ENCODE data around the gene NTRK1. TPM values are rescaled to one million over a fixed set of nuclear protein-coding genes. Genes with fewer than 3 reads are reported as not detected.

Gene NTRK1
- total and polyA plus RNA-seq, 9 donors: 0.35 to 1.9 (median 0.88) TPM

DNA sequence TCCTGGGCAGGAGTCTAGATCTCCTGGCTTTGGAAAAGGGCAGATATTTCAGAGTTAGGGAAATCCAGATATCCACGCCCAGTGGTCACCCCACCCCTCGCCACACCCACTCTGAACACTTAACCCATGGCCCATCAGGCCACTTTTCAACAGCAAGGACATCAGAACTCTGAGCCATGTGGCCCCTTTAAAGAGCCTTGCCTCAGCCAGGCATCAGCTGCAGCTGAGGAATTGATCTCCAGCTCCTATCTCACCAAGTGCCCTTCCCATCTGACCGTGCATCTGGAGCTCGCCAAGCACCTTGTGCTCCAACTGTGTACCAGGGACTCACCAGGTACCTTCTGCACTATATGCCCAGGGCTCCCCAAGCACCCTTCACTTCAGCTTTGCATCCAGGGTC lies 23.8 kb upstream of the NTRK1 start:
- WGBS (ENCODE audit: insufficient coverage): 74% methylated on average over 3 of the region's 4 CpGs
- Histone ChIP-seq H3K4me1 (ENCODE audit: control insufficient read depth, insufficient read depth, low read length) (no peaks in the 10 kb centered on the region), H3K4me3 (ENCODE audit: low read length) (no peak overlapping the region), H3K9me3 (replicated peaks; ENCODE audit: control insufficient read depth, low read depth, low read length) (no peaks in the 10 kb centered on the region), H3K27ac (ENCODE audit: low read length) (no peak overlapping the region), H3K36me3 (ENCODE audit: control insufficient read depth, insufficient read depth, low read length) (no peaks in the 10 kb centered on the region), H3K27me3 (ENCODE audit: control insufficient read depth, insufficient read depth, low read length) (peaks cover 64% of the 10 kb centered on the region)
- no peak for DNase-seq

DNA sequence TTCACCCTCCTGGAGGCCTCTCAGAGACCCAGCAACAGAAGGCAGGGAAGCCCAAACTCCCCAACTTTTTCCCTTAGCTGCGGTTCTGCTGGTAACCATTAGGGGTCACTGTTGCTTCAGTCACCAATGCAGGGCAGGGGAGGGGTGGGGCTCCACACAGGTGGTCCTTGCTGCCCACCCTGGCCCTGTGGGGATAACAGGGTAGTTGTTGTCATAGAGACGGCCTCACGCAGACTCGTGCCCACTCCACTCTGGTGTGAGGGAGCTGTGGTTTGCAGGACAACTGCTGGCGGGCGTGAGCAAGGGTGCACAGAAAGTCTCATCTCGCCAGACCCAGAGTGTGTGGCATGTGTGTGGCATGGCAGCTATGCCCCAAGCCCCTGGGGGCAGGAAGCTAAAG lies 21.7 kb upstream of the NTRK1 start:
- Histone ChIP-seq H3K27me3 (ENCODE audit: control insufficient read depth, insufficient read depth, low read length) (peaks cover 72% of the 10 kb centered on the region), H3K4me1 (ENCODE audit: control insufficient read depth, insufficient read depth, low read length) (no peaks in the 10 kb centered on the region), H3K4me3 (ENCODE audit: low read length) (no peak overlapping the region), H3K9me3 (replicated peaks; ENCODE audit: control insufficient read depth, low read depth, low read length) (no peaks in the 10 kb centered on the region), H3K27ac (ENCODE audit: low read length) (no peak overlapping the region), H3K36me3 (ENCODE audit: control insufficient read depth, insufficient read depth, low read length) (no peaks in the 10 kb centered on the region)
- peak; percentile 31 for DNase-seq
- 0% methylated on average over 1 of the region's 7 CpGs for WGBS (ENCODE audit: insufficient coverage)

DNA sequence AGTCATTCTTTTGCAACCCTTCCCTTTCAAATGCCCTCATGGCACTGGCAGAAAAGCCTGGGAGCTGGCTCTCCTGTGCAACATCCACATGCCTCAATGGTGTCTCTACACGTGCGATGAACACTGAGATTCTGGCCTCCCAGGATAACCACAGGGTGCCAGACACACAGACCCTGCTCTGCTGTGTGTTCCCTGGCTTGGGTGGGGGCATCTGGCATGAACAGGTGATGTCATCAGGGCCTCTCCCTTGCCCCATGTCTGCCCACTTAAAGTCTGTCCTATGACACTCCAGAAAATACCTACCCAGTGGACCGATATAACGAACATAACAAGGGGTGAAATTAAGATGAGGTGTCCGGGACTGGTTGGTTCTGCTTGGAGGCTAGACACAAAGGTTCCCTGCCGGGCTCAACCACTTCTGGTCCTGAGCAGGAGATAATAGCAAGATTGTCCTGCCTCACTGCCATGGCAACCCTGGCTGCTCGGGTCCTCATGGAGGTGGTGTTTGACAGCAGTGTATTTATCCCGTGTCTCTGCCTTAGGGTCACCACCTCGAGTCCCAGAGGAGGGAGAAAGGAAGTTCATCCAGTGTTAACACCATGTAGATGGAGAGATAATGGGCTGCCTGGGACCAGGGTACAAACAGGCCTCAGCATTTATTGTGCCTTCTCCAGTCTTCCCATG lies 21.1 kb upstream of the NTRK1 start:
- WGBS (ENCODE audit: insufficient coverage): 20% methylated on average over 1 of the region's 9 CpGs
- Histone ChIP-seq H3K27ac (ENCODE audit: low read length) (no peak overlapping the region), H3K9me3 (replicated peaks; ENCODE audit: control insufficient read depth, low read depth, low read length) (no peaks in the 10 kb centered on the region), H3K36me3 (ENCODE audit: control insufficient read depth, insufficient read depth, low read length) (no peaks in the 10 kb centered on the region), H3K4me3 (ENCODE audit: low read length) (no peak overlapping the region), H3K4me1 (ENCODE audit: control insufficient read depth, insufficient read depth, low read length) (no peaks in the 10 kb centered on the region), H3K27me3 (ENCODE audit: control insufficient read depth, insufficient read depth, low read length) (peaks cover 77% of the 10 kb centered on the region)
- DNase-seq: no peak

DNA sequence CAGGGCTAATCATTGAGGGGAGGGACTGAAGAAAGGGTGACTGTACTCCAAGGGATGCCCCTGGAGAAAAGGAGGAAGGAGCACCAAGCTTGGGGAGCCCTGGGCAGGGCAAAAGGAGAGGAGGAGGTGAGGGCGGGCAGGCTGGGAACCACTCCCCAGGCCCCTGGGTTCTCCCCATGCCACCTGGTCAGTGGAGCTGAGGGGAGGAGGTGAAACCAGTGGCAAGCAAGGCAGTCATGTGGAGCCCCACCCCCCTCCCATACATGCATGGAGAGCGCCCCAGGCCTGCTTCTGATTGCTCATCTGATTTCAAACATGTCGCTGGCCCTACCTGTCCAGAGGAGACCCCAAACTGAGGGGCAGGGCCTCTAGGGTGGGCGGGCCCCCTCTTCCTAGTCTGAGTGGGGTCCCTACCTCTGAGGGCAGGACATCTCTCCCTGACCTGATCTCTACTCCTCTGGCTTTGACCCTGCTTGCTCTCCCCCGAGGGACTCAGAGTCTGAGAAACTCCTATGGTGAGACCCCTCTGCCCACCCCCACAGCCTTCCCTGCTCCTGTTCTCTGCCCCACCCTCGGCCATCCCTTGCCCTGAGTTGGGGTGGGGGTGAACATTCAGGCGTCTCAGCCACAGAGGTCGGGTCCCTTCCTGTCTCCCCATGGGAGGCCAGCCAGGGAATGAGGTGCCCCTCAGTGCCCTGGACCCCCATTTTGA lies 20.3 kb upstream of the NTRK1 start:
- no peaks in the 10 kb centered on the region for H3K36me3 ChIP-seq (ENCODE audit: control insufficient read depth, insufficient read depth, low read length)
- no peak overlapping the region for H3K27ac ChIP-seq (ENCODE audit: low read length)
- no peaks in the 10 kb centered on the region for H3K9me3 ChIP-seq (replicated peaks; ENCODE audit: control insufficient read depth, low read depth, low read length)
- H3K4me1 ChIP-seq (ENCODE audit: control insufficient read depth, insufficient read depth, low read length): peaks cover 7% of the 10 kb centered on the region
- peaks cover 78% of the 10 kb centered on the region for H3K27me3 ChIP-seq (ENCODE audit: control insufficient read depth, insufficient read depth, low read length)
- H3K4me3 ChIP-seq (ENCODE audit: low read length): no peak overlapping the region
- DNase-seq: no peak
- WGBS (ENCODE audit: insufficient coverage): 38% methylated on average over 2 of the region's 8 CpGs

DNA sequence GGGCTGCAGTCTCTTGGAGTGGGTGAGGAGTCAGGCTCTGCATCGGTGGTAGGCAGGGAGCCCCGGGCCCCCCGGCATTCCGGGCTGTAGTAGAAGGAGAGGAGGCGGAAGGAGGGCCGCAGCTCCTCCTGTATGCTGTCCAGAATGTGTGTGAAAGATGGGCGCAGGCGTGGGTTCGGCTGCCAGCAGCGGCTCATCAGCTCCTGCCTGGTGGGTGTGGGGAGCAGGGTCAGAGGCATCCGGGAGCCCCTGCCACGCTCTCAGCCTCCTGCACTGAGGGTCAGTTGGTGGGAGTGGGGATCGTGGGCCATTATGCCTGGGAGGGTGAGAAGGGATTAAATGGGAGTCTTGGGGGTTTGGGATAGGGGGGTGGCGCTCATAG lies 19.8 kb upstream of the NTRK1 start:
- Histone ChIP-seq H3K36me3 (ENCODE audit: control insufficient read depth, insufficient read depth, low read length) (no peaks in the 10 kb centered on the region), H3K27ac (ENCODE audit: low read length) (no peak overlapping the region), H3K4me1 (ENCODE audit: control insufficient read depth, insufficient read depth, low read length) (peaks cover 7% of the 10 kb centered on the region), H3K9me3 (replicated peaks; ENCODE audit: control insufficient read depth, low read depth, low read length) (no peaks in the 10 kb centered on the region), H3K4me3 (ENCODE audit: low read length) (no peak overlapping the region), H3K27me3 (ENCODE audit: control insufficient read depth, insufficient read depth, low read length) (peaks cover 80% of the 10 kb centered on the region)
- no peak for DNase-seq
- 61% methylated on average over 14 of the region's 14 CpGs for whole genome bisulfite sequencing (ENCODE audit: insufficient coverage)

- Histone ChIP-seq H3K27me3 (ENCODE audit: control insufficient read depth, insufficient read depth, low read length) (peaks cover 80% of the 10 kb centered on the region), H3K4me1 (ENCODE audit: control insufficient read depth, insufficient read depth, low read length) (peaks cover 7% of the 10 kb centered on the region), H3K4me3 (ENCODE audit: low read length) (no peak overlapping the region), H3K9me3 (replicated peaks; ENCODE audit: control insufficient read depth, low read depth, low read length) (no peaks in the 10 kb centered on the region), H3K27ac (ENCODE audit: low read length) (no peak overlapping the region), H3K36me3 (ENCODE audit: control insufficient read depth, insufficient read depth, low read length) (no peaks in the 10 kb centered on the region)
- no peak for DNase-seq
- 74% methylated on average over 3 of the region's 16 CpGs for WGBS (ENCODE audit: insufficient coverage)
Measured at GRCh38 chr1:156841295-156841855, 19.3 kb upstream of the NTRK1 start.

- Histone ChIP-seq H3K27me3 (ENCODE audit: control insufficient read depth, insufficient read depth, low read length) (peaks cover 82% of the 10 kb centered on the region), H3K9me3 (replicated peaks; ENCODE audit: control insufficient read depth, low read depth, low read length) (no peaks in the 10 kb centered on the region), H3K36me3 (ENCODE audit: control insufficient read depth, insufficient read depth, low read length) (no peaks in the 10 kb centered on the region), H3K4me1 (ENCODE audit: control insufficient read depth, insufficient read depth, low read length) (peaks cover 14% of the 10 kb centered on the region), H3K4me3 (ENCODE audit: low read length) (no peak overlapping the region), H3K27ac (ENCODE audit: low read length) (no peak overlapping the region)
- WGBS (ENCODE audit: insufficient coverage): 83% methylated on average over 8 of the region's 9 CpGs
- DNase-seq: no peak
Measured at GRCh38 chr1:156842618-156843300, 17.9 kb upstream of the NTRK1 start.

DNA sequence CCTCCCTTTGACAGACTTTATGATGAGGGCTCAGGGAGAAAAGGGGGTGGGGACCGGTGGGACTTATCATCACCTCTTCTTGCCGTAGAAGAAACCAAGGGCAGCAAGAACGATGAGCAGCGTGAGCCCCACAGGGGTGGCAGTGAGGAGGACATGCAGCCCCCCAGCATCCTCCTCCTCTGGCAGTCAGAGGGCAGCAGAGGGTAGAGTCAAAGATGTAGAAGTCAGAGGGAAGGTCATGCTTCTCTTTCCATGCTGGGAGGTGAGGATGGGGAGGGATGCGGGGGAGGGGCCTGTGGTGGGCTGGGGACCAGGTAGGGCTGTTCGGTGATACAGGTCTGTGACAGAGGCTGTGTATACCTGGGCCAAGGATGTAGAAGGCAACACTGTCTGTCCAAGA lies 16.6 kb upstream of the NTRK1 start:
- Histone ChIP-seq H3K4me1 (ENCODE audit: control insufficient read depth, insufficient read depth, low read length) (peaks cover 26% of the 10 kb centered on the region), H3K27me3 (ENCODE audit: control insufficient read depth, insufficient read depth, low read length) (peaks cover 89% of the 10 kb centered on the region), H3K9me3 (replicated peaks; ENCODE audit: control insufficient read depth, low read depth, low read length) (no peaks in the 10 kb centered on the region), H3K4me3 (ENCODE audit: low read length) (no peak overlapping the region), H3K36me3 (ENCODE audit: control insufficient read depth, insufficient read depth, low read length) (no peaks in the 10 kb centered on the region), H3K27ac (ENCODE audit: low read length) (no peak overlapping the region)
- no CpG with 5 or more reads among the region's 6 CpGs for WGBS (ENCODE audit: insufficient coverage)
- DNase-seq: no peak

DNA sequence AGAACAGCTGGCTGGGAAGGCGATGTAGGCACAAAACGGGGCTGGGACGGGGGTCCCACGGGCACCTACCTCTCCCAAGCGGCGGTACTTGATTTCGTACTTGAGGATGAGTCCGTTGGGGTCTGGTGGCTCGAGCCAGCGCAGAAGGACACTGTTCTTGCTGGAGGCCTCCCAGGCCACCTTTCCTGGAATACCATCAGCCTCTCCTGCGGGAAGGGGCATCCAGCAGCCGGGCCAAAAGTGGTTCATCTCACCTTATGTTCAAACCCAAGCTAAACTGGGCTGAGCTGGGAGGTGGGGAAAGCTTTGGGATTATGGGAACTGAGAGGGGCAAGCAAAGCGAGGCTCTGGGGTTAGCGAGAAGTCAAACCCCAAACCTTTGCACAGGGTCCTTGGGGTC lies 16.0 kb upstream of the NTRK1 start:
- no peak for DNase-seq
- Histone ChIP-seq H3K27me3 (ENCODE audit: control insufficient read depth, insufficient read depth, low read length) (peaks cover 89% of the 10 kb centered on the region), H3K36me3 (ENCODE audit: control insufficient read depth, insufficient read depth, low read length) (no peaks in the 10 kb centered on the region), H3K9me3 (replicated peaks; ENCODE audit: control insufficient read depth, low read depth, low read length) (no peaks in the 10 kb centered on the region), H3K4me3 (ENCODE audit: low read length) (no peak overlapping the region), H3K27ac (ENCODE audit: low read length) (no peak overlapping the region), H3K4me1 (ENCODE audit: control insufficient read depth, insufficient read depth, low read length) (peaks cover 26% of the 10 kb centered on the region)
- 22% methylated on average over 12 of the region's 14 CpGs for WGBS (ENCODE audit: insufficient coverage)
